NK-92 (cell line): ENCODE data around the gene ZNF275.
"Not testable (repeated sequence)": the region's sequence is repeated elsewhere in the genome, so short reads cannot be mapped to it uniquely, and the experiment has no call there.

Experiments used
- DNase-seq: peaks from one replicate; lab custom pipeline; 2025; ENCODE audit not compliant: unreplicated experiment; lab: John Stamatoyannopoulos, UW

ZNF275 gene

GRCh38 chrX:153319295-153320046, 14.5 kb upstream of the ZNF275 start:
- DNase-seq: no peak

- DNase-seq: not testable (repeated sequence)
These were observed 13.9 kb upstream of the ZNF275 start for GRCh38 chrX:153320047-153320443.

- no peak for DNase-seq
These were observed 13.3 kb upstream of the ZNF275 start for GRCh38 chrX:153320555-153321184.

GRCh38 chrX:153321381-153322124, 12.4 kb upstream of the ZNF275 start, which contains the start of gene PNMA6F:
Gene PNMA6F (minus strand): TSS chrX:153321767. CDS start chrX:153320674, 1,093 bp downstream.
- no peak for DNase-seq

GRCh38 chrX:153327561-153327960, 6.4 kb upstream of the ZNF275 start:
- DNase-seq: no peak

GRCh38 chrX:153333266-153333665, 687 bp upstream of the ZNF275 start:
- no peak for DNase-seq

GRCh38 chrX:153334654-153335295, 822 bp downstream of the ZNF275 start:
- DNase-seq: no peak

GRCh38 chrX:153336121-153336894, 2.4 kb downstream of the ZNF275 start:
- DNase-seq: no peak

- DNase-seq: no peak
These were observed 3.0 kb downstream of the ZNF275 start for GRCh38 chrX:153336988-153337387.

- DNase-seq: no peak
These were observed 4.9 kb downstream of the ZNF275 start for GRCh38 chrX:153338836-153339235.

- DNase-seq: no peak
These were observed 5.7 kb downstream of the ZNF275 start for GRCh38 chrX:153339662-153340061.

GRCh38 chrX:153340111-153340510, 6.2 kb downstream of the ZNF275 start:
- no peak for DNase-seq

- DNase-seq: no peak
These were observed 9.0 kb downstream of the ZNF275 start for GRCh38 chrX:153342762-153343558.

- DNase-seq: no peak
These were observed 9.7 kb downstream of the ZNF275 start for GRCh38 chrX:153343674-153344073.

GRCh38 chrX:153347530-153347929, 13.6 kb downstream of the ZNF275 start:
- no peak for DNase-seq

- no peak for DNase-seq
These were observed 14.5 kb downstream of the ZNF275 start for GRCh38 chrX:153348421-153348820.

GRCh38 chrX:153349952-153350351, 16.0 kb downstream of the ZNF275 start:
- DNase-seq: no peak

GRCh38 chrX:153351981-153352380, 18.0 kb downstream of the ZNF275 start:
- DNase-seq: no peak

GRCh38 chrX:153352858-153353257, 18.9 kb downstream of the ZNF275 start:
- no peak for DNase-seq

- DNase-seq: no peak
These were observed 19.5 kb downstream of the ZNF275 start for GRCh38 chrX:153353416-153353815.
